Measurements from ENCODE around the gene RASAL1. TPM values are rescaled to one million over a fixed set of nuclear protein-coding genes. Genes with fewer than 3 reads are reported as not detected.

RASAL1 gene
- total and polyA plus RNA-seq, 7 donors = 0.89 TPM; not detected in 6

GRCh38 chr12:113115455-113116126 lies 20.0 kb downstream of the RASAL1 start:
- H3K9me3 ChIP-seq = no peaks in the 10 kb centered on the region
- intact Hi-C loops (cut with DNase I) = no loop called here
- WGBS, 3 donors = 80 to 91% (median 82%) methylated on average over 22 of the region's 22 CpGs
- no peak for DNase-seq
- TF ChIP-seq, protein P1, sequence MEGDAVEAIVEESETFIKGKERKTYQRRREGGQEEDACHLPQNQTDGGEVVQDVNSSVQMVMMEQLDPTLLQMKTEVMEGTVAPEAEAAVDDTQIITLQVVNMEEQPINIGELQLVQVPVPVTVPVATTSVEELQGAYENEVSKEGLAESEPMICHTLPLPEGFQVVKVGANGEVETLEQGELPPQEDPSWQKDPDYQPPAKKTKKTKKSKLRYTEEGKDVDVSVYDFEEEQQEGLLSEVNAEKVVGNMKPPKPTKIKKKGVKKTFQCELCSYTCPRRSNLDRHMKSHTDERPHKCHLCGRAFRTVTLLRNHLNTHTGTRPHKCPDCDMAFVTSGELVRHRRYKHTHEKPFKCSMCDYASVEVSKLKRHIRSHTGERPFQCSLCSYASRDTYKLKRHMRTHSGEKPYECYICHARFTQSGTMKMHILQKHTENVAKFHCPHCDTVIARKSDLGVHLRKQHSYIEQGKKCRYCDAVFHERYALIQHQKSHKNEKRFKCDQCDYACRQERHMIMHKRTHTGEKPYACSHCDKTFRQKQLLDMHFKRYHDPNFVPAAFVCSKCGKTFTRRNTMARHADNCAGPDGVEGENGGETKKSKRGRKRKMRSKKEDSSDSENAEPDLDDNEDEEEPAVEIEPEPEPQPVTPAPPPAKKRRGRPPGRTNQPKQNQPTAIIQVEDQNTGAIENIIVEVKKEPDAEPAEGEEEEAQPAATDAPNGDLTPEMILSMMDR (IDR thresholded peaks at IDR 0.05) = no peak
- H3K4me3 ChIP-seq = no peak overlapping the region
- H3K36me3 ChIP-seq (ENCODE audit: insufficient read depth in 1 of 2, low read depth in 1 of 2) = no peaks in the 10 kb centered on the region
- no peaks in the 10 kb centered on the region for H3K4me1 ChIP-seq
- no peak for ATAC-seq
- H3K27me3 ChIP-seq (ENCODE audit: insufficient read depth in 3 of 3, low read length in 2 of 3) = peaks cover 0 to 6% (median 6%) of the 10 kb centered on the region in 3 donors
- no peak overlapping the region for H3K27ac ChIP-seq

GRCh38 chr12:113114447-113115178 lies 20.9 kb downstream of the RASAL1 start:
- intact Hi-C loops (cut with DNase I) = no loop called here
- no peak overlapping the region for H3K4me3 ChIP-seq
- TF ChIP-seq, protein P1 (IDR thresholded peaks at IDR 0.05) = no peak
- H3K9me3 ChIP-seq = no peaks in the 10 kb centered on the region
- no peaks in the 10 kb centered on the region for H3K36me3 ChIP-seq (ENCODE audit: insufficient read depth in 1 of 2, low read depth in 1 of 2)
- H3K4me1 ChIP-seq = no peaks in the 10 kb centered on the region
- peaks cover 0 to 6% (median 6%) of the 10 kb centered on the region in 3 donors for H3K27me3 ChIP-seq (ENCODE audit: insufficient read depth in 3 of 3, low read length in 2 of 3)
- WGBS, 3 donors = 83 to 86% (median 84%) methylated on average over 19 of the region's 19 CpGs
- no peak for DNase-seq
- no peak overlapping the region for H3K27ac ChIP-seq
- no peak for ATAC-seq

DNA sequence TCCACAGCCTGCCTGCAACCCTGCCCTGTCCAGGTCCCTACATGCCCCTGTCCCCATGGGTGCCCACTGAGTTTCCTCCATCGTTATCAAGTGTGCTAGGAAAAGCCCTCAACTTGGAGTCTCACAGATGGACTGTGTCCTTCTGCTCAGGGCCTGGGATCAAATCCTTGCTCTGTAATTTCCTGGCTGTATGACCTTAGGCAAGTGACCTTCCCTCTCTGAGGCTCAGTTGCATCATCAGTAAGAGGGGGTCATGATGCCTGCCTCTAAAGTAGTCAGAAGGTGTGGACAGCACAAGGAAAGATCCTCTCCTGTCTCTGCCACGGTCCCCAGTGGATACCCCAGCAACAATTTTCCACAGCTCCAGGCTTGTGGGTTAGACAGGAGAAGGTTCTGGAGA lies 22.2 kb downstream of the RASAL1 start:
- DNase-seq = no peak
- Histone ChIP-seq H3K4me3 (no peak overlapping the region), H3K27ac (no peak overlapping the region), H3K9me3 (no peaks in the 10 kb centered on the region), H3K4me1 (no peaks in the 10 kb centered on the region), H3K36me3 (ENCODE audit: insufficient read depth in 1 of 2, low read depth in 1 of 2) (no peaks in the 10 kb centered on the region), H3K27me3 (ENCODE audit: insufficient read depth in 3 of 3, low read length in 2 of 3) (peaks cover 0 to 6% (median 3%) of the 10 kb centered on the region in 3 donors)
- ATAC-seq = no peak
- TF ChIP-seq, protein P1 (IDR thresholded peaks at IDR 0.05) = no peak
- intact Hi-C loops (cut with DNase I) = no loop called here
- 65 to 74% (median 74%) methylated on average over 2 of the region's 2 CpGs for WGBS, 3 donors

DNA sequence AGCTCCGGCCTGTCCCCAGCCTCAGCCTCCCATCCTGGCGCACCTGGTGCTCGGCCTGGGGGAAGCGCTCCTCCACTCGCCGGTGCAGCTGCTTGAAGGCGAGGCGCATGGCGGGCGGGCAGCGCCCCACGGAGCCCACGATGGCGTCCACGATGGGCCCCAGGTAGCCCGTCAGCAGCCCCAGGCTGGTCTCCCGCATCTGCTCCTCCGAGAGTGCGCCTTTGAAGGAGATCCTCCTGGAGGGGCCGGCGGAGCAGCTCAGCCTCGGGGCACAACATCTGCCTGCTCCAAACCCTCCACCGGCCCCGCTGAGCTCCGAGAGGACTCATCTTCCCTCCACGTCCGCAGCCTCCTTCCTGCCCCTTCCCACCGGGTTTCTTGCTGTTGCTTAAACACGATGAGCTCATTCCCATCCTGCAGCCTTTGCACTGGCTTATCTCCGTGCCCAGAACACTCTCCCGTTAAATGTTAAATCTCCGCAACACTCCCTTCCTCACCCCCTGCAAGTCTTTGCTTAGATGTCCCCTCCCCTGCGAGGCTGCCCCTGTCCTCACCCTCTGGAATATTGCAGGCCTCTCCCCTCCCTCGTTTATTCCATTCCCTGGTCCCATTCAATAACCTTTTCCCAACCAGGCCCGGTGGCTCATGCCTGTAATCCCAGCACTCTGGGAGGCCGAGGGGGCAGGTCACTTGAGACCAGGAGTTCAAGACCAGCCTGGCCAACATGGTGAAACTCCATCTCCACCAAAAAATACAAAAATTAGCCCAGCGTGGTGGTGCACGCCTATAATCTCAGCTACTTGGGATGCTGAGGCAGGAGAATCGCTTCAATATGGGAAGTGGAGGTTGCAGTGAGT lies 23.3 kb downstream of the RASAL1 start:
- Histone ChIP-seq H3K4me3 (no peak overlapping the region), H3K36me3 (ENCODE audit: insufficient read depth in 1 of 2, low read depth in 1 of 2) (no peaks in the 10 kb centered on the region), H3K27me3 (ENCODE audit: insufficient read depth in 3 of 3, low read length in 2 of 3) (peaks cover 0 to 6% (median 3%) of the 10 kb centered on the region in 3 donors), H3K9me3 (no peaks in the 10 kb centered on the region), H3K4me1 (no peaks in the 10 kb centered on the region), H3K27ac (no peak overlapping the region)
- 56 to 65% (median 58%) methylated on average over 35 to 39 of the region's 39 CpGs for WGBS, 3 donors
- TF ChIP-seq, protein P1 (IDR thresholded peaks at IDR 0.05) = no peak
- ATAC-seq (no peak), DNase-seq (no peak)
- intact Hi-C loops (cut with DNase I) = no loop called here

All from psoas muscle (tissue), 8 donors.